Stimulated activated CD8-positive, alpha-beta memory T cell treated with anti-CD3 and anti-CD28 coated beads, Interleukin-4, amount 100 ng/mL, for 24 hours (primary cell): ENCODE data around the gene CNN2.

ENCODE experiments used
- DNase-seq: peaks from one replicate; pipeline ENCODE4 v3.0.0-alpha.2; 2020; ENCODE audit warnings: low read depth

The CNN2 gene

DNA sequence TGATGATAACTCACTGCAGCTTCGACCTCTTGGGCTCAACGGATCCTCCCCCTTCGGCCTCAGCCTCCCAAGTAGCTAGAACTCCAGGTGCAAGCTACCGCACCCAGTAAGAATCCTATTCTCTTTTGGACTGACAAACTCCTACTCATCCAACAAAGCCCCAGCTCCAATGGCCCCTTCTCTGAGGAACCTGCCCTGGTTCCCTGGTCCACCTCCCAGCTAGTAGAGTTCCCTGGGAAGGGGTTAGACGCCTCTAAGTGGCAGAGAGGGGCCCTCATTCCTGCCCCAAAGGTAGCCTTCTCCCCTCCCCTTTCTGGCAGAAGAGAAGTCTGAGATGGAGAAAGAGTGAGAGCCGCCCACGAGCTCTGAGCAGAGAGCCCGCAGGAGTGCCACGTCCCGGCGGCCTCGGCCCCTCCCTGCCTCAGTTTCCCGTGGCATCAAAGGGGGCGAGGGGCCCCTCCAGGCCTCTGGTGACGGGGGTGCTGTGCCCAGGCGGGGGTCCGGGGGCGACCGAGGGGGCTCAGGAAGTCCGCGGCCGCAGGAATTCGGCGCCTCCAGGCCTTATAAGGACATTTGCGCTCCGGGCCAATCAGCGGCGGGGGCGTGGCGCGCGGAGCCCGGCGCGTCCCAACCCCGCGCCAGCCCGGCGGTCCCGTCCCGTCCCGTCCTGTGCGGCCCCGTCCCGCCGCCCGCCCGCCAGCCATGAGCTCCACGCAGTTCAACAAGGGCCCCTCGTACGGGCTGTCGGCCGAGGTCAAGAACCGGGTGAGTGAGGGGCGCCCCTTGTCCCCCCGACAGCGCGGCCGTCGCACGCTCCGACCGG is at the start of gene CNN2:
Gene CNN2, plus strand, starts transcription at position 649 of the 823 bp plus-strand sequence. Its CDS starts 54 bp downstream, at position 703.
- DNase-seq: peak; percentile 46

- no peak for DNase-seq
Measured at GRCh38 chr19:977058-977464, 49.3 kb upstream of the CNN2 start.

DNA sequence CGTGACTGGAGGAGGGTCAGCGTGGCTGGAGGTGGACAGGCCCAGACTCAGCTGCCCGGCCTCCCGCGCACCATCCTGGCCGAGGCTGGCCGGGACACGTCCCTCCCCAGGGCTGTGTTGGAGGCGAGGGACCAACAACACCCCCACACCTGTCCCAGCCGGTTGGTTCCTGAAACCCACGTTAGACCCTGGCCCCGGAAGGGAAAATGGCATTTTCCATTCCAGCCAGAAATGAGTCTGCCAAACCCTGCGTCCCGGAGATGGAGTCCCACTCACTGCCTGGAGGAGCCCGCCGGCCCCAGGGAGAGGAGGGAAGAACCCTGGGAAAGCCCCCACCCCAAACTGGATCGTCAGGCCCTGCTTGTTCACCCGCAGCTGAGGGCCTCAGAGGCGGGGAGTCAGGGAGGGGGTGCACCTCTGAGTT is 47.1 kb upstream of the CNN2 start:
- no peak for DNase-seq

DNA sequence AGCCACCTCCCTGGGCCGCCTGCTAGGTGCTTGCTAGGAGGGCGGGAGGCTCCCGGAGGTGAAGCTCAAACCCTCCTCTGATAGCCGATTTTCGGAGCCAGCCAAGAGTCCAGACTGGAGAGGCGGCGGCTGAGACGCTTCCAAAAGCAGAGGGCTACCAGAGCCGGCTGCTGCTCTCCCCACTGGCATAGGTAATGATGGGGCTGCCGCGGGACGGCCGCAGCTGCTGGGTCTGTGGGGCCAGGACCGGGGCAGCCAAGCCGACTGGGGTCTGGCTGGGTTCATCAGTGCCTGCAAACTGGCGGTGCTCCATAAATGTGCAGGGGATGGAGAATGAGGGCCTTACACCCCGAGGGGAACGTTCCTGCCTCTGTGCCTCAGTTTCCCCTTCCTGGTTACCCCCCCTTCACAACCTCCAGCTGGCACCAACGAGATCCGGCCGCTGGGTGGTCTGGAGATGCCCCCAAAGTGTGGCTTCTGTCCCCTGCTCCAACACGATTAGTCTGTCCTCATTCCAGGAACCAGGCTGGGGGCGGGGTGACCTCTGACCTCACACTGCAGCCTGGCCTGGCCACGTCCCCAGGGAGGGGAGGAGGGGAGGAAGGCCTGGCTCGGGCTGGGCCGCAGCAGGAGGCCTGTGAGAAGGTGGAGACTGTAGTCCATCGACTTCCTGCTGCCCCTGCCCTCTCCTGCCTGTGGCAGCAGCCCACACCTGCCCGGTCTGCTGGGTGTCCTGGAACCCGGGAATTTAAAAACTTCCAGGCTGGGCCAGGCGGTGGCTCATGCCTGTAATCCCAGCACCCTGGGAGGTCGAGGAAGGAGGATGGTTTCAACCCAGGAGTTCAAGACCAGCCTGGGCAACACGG is 46.0 kb upstream of the CNN2 start:
- DNase-seq: no peak

DNA sequence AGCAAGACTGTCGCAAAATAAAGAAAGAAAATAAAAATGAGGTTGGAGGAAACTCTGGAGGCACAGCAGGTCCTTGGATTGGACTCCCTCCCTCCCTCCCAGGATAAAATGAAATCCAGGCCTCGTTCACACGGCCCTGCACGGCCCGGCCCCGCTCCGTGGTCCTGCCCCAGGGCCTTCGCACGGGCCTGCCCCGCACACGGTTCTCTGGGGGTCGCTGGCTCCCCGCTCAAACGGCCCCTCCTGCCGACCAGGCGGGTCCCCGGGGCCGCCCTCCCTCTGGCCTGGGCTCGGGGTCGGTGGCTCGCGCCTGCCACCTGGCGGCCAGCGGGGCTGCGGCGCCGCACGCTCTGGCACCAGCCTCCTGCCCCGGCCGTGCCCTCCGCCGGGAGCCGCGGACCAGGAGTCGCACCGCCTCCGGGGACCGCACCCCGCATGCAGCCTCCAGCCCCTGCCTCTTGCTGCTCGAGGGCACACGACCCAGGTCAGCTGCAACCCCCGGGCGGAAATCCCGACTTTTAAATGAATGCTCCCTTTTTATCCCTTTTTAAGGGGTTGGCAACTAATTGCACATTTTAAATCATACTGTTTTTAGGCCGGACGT is 43.7 kb upstream of the CNN2 start:
- DNase-seq: peak; percentile 68

DNA sequence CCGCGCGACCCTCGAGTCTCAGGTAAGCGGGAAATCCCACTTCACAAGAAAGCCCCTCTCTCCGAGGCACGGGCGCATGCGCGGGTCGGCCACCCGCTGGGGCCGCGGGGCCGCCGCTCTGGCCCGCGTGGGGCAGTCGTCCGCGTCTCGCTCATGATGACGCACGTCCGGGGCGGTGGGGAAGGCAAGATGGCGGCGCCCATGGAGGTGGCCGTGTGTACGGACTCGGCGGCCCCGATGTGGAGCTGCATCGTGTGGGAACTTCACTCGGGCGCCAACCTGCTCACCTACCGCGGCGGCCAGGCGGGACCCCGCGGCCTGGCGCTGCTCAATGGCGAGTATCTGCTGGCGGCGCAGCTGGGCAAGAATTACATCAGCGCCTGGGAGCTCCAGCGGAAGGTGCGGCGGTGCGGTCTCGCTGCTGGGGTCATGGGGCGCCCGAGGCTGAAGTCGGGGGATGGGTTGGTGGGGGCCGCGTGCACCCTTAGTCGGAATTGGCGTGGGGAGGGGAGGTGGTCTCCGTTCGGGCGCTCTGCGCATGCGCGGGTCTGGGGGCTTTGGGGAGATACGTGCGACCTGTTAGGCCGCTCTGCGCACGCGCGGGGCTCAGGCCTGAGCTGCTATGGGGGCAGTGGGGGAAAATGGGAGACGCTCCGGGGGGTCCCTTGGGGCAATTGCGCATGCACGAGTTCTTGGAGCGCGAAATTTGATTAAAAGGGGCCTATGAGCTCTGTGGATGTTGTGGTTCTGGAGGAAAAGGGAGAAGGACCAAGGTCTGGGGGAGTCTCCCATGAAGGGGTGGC is 42.0 kb upstream of the CNN2 start, which contains the start of gene WDR18:
Gene WDR18, plus strand, starts transcription at position 181 of the 803 bp plus-strand sequence. Its CDS starts 9 bp downstream, at position 190.
- DNase-seq: peak; percentile 86

DNA sequence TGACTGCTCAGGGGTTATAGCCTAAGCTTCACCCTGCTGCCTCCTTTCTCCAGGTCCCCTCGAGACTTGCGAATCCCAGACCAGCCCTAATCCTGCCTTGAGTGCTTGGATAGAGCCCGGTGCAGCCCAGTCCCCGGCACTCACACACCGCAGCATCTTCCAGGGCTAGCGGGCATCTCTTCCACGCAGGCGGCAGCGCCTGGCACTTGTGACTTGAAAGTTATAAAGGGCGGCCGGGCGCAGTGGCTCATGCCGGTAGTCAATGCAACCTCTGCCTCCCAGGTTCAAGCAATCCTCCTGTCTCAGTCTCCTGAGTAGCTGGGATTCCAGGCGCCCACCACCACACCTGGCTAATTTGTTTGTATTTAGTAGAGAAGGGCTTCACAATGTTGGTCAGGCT is 40.3 kb upstream of the CNN2 start:
- no peak for DNase-seq

DNA sequence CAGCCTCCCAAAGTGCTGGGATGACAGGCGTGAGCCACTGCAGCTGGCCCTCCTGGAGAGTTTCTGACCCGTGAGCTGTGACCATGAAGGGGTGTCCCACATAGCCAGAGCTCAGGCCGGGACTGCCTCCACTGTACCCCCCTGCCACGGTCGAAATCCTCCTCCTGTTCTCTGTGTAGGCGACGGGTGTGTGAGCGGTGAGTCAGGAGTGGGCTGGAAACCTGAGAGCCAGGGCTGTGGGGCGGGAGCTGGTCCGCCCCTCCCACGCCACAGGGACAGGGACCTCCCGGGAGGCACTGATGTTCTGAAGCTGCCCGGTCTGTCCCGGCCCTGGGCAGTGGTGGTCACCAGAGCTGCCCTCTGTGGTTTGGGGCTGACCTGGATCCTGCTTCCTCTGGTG is 38.3 kb upstream of the CNN2 start:
- no peak for DNase-seq

DNA sequence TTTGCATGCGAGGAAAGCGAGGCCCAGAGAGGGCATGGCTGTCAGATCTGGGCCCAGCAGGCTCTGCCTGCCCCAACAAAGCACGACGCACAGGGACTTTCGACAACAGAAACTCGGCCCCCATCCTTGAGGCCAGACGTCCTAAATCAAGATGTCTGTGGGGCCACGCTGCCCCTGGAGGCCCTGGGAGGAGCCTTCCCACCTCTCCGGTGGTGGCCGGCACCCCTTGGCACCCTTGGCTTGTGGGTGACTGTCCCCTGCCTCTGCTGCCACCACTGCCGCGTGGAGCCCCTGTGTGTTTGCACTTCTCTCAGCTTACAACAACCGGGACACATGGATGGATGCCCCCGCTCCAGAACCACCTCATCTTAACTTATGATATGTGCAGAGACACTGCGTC is 37.9 kb upstream of the CNN2 start:
- DNase-seq: no peak

GRCh38 chr19:989381-990081 is 36.9 kb upstream of the CNN2 start:
- DNase-seq: no peak

- no peak for DNase-seq
Measured at GRCh38 chr19:990119-990571, 36.3 kb upstream of the CNN2 start.

DNA sequence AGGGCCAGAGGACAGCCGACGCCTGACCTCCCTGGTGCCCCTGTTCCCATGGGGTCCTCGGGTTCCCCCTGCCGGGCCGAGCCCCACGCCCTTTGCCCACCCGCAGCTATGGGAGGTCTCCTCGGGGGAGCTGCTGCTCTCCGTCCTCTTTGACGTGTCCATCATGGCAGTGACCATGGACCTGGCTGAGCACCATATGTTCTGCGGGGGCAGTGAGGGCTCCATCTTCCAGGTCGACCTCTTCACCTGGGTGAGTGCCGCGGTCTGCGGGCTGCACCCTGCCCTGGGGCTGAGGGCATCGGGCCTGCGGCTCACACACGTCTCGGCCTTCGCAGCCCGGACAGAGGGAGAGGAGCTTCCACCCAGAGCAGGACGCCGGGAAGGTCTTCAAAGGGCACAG is 35.7 kb upstream of the CNN2 start:
- no peak for DNase-seq

- DNase-seq: peak; percentile 51
Measured at GRCh38 chr19:991174-991931, 35.1 kb upstream of the CNN2 start.

DNA sequence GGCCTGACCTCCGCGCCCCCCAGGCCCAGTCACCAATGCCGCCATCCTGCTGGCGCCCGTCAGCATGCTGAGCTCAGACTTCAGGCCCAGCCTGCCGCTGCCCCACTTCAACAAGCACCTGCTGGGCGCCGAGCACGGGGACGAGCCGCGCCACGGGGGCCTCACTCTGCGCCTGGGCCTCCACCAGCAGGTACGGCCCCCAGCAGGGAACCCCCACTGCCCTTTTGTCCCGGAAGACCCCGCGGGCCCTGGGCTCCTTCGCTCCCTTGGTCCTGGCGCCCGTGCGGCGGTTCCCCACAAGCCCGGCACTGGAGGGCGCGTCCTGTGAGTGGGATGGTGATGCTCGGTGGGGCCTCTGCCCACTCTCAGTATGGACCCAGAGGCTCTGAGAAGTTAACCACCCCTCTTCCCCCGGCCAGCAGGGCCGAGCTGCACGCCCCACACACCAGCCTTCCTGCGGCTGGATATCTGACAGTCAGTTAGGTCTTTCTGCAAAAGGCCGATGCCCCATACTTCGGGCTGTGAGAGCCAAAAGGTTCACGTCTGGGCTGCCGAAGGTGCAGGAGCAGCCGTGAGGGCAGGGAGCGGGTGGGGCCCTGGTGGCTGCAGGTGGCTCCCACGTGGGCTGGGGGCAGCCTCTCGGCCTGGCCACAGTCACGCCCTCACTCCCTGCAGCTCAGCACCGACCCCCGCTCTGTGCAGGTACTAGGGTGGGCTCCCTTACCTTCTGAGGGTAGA is 34.3 kb upstream of the CNN2 start:
- no peak for DNase-seq

DNA sequence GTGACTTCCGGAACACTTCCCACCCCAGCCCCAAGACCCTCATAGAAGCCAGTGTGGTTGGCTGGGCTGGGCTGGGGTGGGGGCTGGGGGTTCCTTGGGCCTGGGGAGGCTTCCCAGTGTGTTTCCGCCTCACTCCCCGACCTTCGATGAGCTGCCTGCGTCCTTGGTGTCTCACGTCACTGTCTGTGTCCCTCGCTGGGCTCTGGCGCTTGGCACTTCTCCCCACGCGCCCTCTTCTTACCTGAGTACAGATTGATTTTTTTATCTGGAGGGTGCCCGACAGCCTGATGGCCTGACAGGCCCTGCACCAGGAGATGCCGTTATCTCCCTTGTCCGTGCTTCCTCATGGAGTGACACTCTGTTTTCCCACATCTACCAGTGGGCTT is 33.7 kb upstream of the CNN2 start:
- DNase-seq: no peak

GRCh38 chr19:993361-993830 is 33.0 kb upstream of the CNN2 start:
- no peak for DNase-seq

DNA sequence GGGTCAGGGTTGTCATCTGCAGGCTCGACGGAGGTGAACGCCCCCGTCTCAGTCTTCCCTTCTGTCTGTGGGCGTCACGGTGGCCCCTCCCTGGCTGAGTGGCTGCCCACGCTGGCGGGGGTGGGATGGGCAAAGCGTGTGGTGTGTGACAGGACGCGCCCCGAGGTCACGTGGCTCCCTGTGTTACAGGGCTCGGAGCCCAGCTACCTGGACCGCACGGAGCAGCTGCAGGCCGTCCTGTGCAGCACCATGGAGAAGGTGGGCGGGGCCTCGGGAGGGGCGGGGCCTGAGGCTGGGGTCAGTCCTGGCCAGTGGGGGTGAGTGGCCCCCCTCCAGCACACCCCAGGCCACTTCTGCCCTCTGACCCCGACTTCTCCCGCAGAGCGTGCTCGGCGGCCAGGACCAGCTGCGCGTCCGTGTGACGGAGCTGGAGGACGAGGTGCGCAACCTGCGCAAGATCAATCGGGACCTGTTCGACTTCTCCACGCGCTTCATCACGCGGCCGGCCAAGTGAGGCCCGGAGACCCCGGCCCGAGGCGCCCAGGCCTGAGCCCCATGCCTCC is 32.5 kb upstream of the CNN2 start:
- no peak for DNase-seq

- no peak for DNase-seq
Measured at GRCh38 chr19:994516-994915, 31.9 kb upstream of the CNN2 start.
